Lower leg skin (tissue), 4 donors: ENCODE data around the gene TNIK. TPM values are rescaled to one million over a fixed set of nuclear protein-coding genes. Genes with fewer than 3 reads are reported as not detected.

Source experiments
- DNase-seq, 2 donors: peaks; one replicate each; pipeline ENCODE4 v3.0.0-alpha.2; 2019; ENCODE audit warnings: low spot score in 2 of 2
- H3K4me3 ChIP-seq: fragments of 200-600 bp; sonication (generic); 2 replicates; pipeline ENCODE4 v1.5.1; 2017; ENCODE audit warnings: mild to moderate bottlenecking, low read depth; ENCODE audit not compliant: poor library complexity, severe bottlenecking
- POLR2A ChIP-seq, 2 donors: fragments of 450-650 bp; IDR thresholded peaks; one replicate each; pipeline ENCODE4 v1.6.1; 2016 to 2017; ENCODE audit warnings: antibody characterized with exemption in 2 of 2, mild to moderate bottlenecking in 1 of 2, moderate library complexity in 1 of 2
- WGBS, 2 donors: methylation state at CpG; one replicate each; pipeline ENCODE4 v1.1.5; 2018; 5-methylcytosine and 5-hydroxymethylcytosine counted together
- intact Hi-C: fragments of 100-400 bp; cut with DNase I; formaldehyde crosslinking; loops from one replicate; pipeline ENCODE4 v1.15.0; 2023; ENCODE audit warnings: low total_unique reads
- total RNA-seq, 4 donors: library from RNA; depleted of rRNA; stranded (reverse); fragments of >200 nt; gene quantifications; one replicate each; pipeline ENCODE4 v1.1.0, GENCODE V29; 2016
- TF ChIP-seq, protein P1 (sequence below), 3 donors: fragments of 450-650 bp; IDR thresholded peaks; one replicate each; pipeline ENCODE4 v1.5.1; 2016; ENCODE audit warnings: antibody characterized with exemption in 3 of 3, mild to moderate bottlenecking in 3 of 3, moderate library complexity in 2 of 3

The TNIK gene
- total RNA-seq, 4 donors from 2014 or later = 0.72 to 4.7 (median 2.4) TPM

DNA sequence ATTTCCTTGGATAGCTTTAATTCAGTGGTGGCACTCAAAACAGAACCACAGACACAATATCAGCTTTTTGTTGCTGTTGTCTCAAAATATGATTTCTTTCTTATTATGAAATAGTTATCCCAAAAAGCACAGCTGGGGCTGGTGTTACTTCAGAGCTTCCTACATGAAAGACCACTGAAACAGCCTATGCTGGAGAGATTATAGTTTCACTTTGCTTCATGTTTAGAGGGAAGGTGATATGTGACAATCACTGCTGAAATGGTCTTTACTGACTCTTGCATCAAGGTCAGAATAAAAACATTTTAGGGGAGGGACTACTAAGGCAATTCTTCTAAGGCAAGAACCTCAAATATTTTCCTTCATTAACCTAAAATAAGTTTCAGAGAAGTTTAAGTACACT lies 190.7 kb downstream of the TNIK start:
- no peak for DNase-seq
- H3K4me3 ChIP-seq = no peak overlapping the region
- no peak for TF ChIP-seq POLR2A (IDR thresholded peaks at IDR 0.05)
- TF ChIP-seq, protein P1, sequence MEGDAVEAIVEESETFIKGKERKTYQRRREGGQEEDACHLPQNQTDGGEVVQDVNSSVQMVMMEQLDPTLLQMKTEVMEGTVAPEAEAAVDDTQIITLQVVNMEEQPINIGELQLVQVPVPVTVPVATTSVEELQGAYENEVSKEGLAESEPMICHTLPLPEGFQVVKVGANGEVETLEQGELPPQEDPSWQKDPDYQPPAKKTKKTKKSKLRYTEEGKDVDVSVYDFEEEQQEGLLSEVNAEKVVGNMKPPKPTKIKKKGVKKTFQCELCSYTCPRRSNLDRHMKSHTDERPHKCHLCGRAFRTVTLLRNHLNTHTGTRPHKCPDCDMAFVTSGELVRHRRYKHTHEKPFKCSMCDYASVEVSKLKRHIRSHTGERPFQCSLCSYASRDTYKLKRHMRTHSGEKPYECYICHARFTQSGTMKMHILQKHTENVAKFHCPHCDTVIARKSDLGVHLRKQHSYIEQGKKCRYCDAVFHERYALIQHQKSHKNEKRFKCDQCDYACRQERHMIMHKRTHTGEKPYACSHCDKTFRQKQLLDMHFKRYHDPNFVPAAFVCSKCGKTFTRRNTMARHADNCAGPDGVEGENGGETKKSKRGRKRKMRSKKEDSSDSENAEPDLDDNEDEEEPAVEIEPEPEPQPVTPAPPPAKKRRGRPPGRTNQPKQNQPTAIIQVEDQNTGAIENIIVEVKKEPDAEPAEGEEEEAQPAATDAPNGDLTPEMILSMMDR (IDR thresholded peaks at IDR 0.05) = no peak
- intact Hi-C loops = no loop called here

DNA sequence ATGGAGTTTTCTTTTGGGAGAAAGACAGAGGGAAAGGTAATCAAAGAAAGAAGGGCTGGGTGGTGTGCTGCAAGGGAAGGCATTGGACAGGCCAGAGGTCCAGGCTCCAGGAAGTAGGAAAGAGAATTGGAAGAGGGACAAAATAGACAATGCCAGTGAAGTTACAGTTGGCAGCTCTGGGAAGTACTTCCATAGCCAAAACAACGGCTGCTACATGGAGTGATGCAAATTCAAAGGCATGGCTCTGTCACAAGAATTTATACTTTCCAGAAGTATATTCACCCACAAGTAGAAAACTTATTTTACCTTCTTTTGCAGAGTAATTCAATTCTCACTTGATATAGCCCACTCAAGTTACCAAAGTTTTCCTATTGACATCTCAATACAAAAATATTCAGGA lies 191.5 kb downstream of the TNIK start:
- WGBS, 2 donors = 28 to 39% methylated on average over 1 of the region's 1 CpG
- H3K4me3 ChIP-seq = no peak overlapping the region
- TF ChIP-seq, protein P1 (IDR thresholded peaks at IDR 0.05) = no peak
- no peak for TF ChIP-seq POLR2A (IDR thresholded peaks at IDR 0.05)
- DNase-seq = no peak
- intact Hi-C loops = no loop called here

DNA sequence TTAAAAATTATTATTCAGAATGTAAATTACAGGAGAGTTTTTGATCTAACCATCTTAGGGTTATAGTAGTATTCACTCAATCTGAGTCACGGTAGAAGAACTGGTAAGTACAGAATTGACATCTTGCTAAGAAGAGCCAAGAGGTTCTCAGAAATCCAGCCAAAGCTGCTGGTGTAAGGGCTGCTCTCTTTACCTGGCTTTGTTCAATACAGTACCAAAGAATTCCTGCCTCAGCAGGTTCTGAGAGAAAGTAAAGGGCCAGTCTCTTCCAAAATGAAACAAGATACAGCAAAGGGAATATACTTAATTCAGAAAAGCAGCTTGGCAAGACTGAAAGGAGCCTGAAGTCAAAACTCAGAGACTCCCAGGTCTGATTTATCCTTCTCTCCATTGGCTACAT lies 193.1 kb downstream of the TNIK start:
- intact Hi-C loops = no loop called here
- TF ChIP-seq, protein P1 (IDR thresholded peaks at IDR 0.05) = no peak
- no peak for TF ChIP-seq POLR2A (IDR thresholded peaks at IDR 0.05)
- no peak overlapping the region for H3K4me3 ChIP-seq
- WGBS, 2 donors = 24 to 48% methylated on average over 1 of the region's 1 CpG
- no peak for DNase-seq

DNA sequence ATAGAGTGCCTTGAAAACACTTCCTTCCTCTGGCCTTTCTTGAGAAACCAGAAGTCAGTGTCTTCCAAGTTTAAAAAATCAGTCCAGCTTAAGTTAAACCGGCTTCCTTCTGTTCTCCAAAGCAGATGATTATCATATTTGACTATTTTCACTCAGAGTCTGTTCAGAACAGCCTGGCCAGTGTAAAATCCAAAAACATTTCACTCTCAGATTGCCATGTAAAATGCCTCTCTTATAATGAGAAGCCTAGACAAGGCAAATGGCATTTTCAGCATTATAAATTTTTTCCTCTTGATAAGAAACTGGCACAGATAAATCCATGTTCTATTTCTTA lies 193.5 kb downstream of the TNIK start:
- intact Hi-C loops = no loop called here
- DNase-seq = no peak
- TF ChIP-seq, protein P1 (IDR thresholded peaks at IDR 0.05) = no peak
- no peak for TF ChIP-seq POLR2A (IDR thresholded peaks at IDR 0.05)
- no peak overlapping the region for H3K4me3 ChIP-seq
- 27 to 33% methylated on average over 1 of the region's 1 CpG for WGBS, 2 donors

DNA sequence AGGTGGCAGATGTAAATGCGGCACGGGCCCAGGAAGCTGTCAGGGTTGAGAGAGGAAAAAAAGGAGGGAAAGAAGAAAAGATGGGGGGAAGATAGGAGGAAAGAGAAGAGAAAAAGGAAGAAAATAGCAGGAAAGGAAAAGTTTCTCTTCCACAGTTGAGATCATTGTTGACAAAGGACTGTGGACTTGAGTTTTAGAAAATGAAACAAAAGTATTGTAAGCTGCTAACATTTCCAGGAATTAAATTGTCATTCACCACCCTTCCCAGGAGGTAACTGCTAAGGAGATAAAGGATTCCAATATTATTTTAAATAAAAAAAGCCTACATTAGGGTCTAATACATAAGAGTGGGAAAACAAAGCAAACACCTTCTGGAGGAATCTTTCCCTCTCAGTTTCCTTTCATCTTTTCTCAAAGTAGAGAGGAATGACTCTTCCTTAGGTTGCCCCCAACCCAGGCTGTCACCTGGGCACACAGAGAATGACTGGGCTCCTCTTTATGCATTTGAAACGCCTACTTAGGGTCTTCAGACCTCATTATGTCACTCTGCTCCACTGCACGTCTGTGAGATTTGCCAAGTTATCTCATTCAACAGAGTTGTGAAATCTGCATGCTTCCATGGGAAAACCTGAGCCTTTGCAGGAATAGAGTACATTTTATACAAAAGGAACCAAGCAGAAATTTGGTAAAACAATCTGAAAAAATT lies 194.0 kb downstream of the TNIK start:
- no peak overlapping the region for H3K4me3 ChIP-seq
- intact Hi-C loops = no loop called here
- no peak for DNase-seq
- WGBS, 2 donors = 65 to 67% methylated on average over 4 of the region's 4 CpGs
- TF ChIP-seq, protein P1 (IDR thresholded peaks at IDR 0.05) = no peak
- TF ChIP-seq POLR2A (IDR thresholded peaks at IDR 0.05) = no peak

DNA sequence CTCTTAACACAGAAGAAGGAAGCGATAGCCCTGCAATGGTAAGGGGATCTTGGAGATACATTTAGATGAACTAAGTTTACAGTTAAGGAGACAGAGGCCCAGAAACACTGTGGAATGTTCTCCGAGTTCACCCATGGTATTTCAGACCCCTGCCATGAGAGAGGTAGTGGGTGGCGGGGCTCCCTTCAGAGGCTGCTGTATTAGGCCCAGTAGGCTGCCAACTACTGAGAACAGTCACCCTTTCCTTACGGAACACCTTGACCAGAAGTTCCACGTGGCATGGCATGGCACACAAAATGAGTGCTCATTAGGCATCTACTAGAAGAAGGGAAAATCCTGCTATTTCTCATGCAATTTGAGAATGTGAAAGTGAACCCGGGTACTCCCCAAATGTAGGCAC lies 195.4 kb downstream of the TNIK start:
- no peak for DNase-seq

More for the DNA sequence above, 195.4 kb downstream of the TNIK start:
- WGBS, 2 donors = 95% methylated on average over 6 of the region's 6 CpGs
- TF ChIP-seq, protein P1 (IDR thresholded peaks at IDR 0.05) = no peak
- TF ChIP-seq POLR2A (IDR thresholded peaks at IDR 0.05) = no peak
- H3K4me3 ChIP-seq = no peak overlapping the region
- intact Hi-C loops = no loop called here
